Activated B cell treated with CpG ODN at 0.5 μM for 24 hours (primary cell): ENCODE measurements around the gene PA2G4. TPM values are rescaled to one million over a fixed set of nuclear protein-coding genes. Genes with fewer than 3 reads are reported as not detected.

ENCODE experiments used
- ATAC-seq: fragments of 200-7000 bp; cut with Tn5 transposase; one replicate; pipeline ENCODE4 v1.10.0; 2021; ENCODE audit warnings: low read depth, mild to moderate bottlenecking, moderate library complexity
- CTCF ChIA-PET: fragments of 350-600 bp; sonication (Branson Sonifier 250); formaldehyde crosslinking; loops from one replicate; lab custom pipeline; 2021; ENCODE audit warnings: antibody characterized with exemption; lab: Charles Lee
- POLR2A ChIA-PET: fragments of 350-600 bp; sonication (Branson Sonifier 250); formaldehyde crosslinking; loops from one replicate; lab custom pipeline; 2021; ENCODE audit warnings: antibody characterized with exemption; lab: Charles Lee
- DNase-seq: peaks from one replicate; pipeline ENCODE4 v3.0.0; 2022
- H3K27ac Mint-ChIP-seq: one replicate; pipeline ENCODE4 v1.8.0; 2020; ENCODE audit warnings: mixed read lengths
- H3K27me3 Mint-ChIP-seq: one replicate; pipeline ENCODE4 v1.8.0; 2021; ENCODE audit warnings: mixed read lengths
- H3K36me3 Mint-ChIP-seq: one replicate; pipeline ENCODE4 v1.8.0; 2021; ENCODE audit warnings: low read depth, mixed read lengths
- H3K4me1 Mint-ChIP-seq: one replicate; pipeline ENCODE4 v1.8.0; 2021; ENCODE audit warnings: mixed read lengths
- H3K4me3 Mint-ChIP-seq: one replicate; pipeline ENCODE4 v1.8.0; 2020; ENCODE audit warnings: mild to moderate bottlenecking, mixed read lengths
- H3K9me3 Mint-ChIP-seq: one replicate; pipeline ENCODE4 v1.8.0; 2020; ENCODE audit warnings: mixed read lengths
- CTCF ChIP-seq: fragments of 200-600 bp; IDR thresholded peaks from one replicate; pipeline ENCODE4 v1.8.0; 2022; ENCODE audit warnings: antibody characterized with exemption, mild to moderate bottlenecking
- intact Hi-C: fragments of 100-400 bp; cut with micrococcal nuclease; formaldehyde crosslinking; loops from one replicate; pipeline ENCODE4 v1.15.1; 2024
- total RNA-seq: library from RNA; stranded (reverse); gene quantifications from 2 replicates; pipeline ENCODE4 v1.2.3, GENCODE V29; 2022

The PA2G4 gene
- total RNA-seq, 1 donor from 2014 or later = 137 TPM

- ATAC-seq = no peak
- H3K4me3 Mint-ChIP-seq = peak overlapping the region; percentile 98
- TF ChIP-seq CTCF = no peak
- peaks cover 33% of the 10 kb centered on the region for H3K4me1 Mint-ChIP-seq
- no peak for DNase-seq
- ChIA-PET POLR2A (interaction anchor here (0.7 to 3.4 kb wide), 31 partner anchors 9 to 533 kb away, joined by 3 to 112 read pairs (median 6); partner anchors contain the start of genes CD63, CNPY2, DNAJC14 and ERBB3), CTCF (interaction anchor here (0.7 to 2.4 kb wide), 6 partner anchors 8 to 177 kb away, joined by 3 to 10 read pairs (median 4); partner anchors contain the start of genes RNF41 and ZC3H10)
- no peaks in the 10 kb centered on the region for H3K27me3 Mint-ChIP-seq
- intact Hi-C loops = loop anchor here (1.0 to 5.0 kb wide), 12 partner anchors 13 to 584 kb away; partner anchors contain the start of genes DNAJC14, ESYT1, MYL6B and PTGES3
- peak overlapping the region; percentile 93 for H3K27ac Mint-ChIP-seq
- no peaks in the 10 kb centered on the region for H3K9me3 Mint-ChIP-seq
- peaks cover 38% of the 10 kb centered on the region for H3K36me3 Mint-ChIP-seq
Measured at GRCh38 chr12:56103823-56104108, 593 bp upstream of the PA2G4 start.

DNA sequence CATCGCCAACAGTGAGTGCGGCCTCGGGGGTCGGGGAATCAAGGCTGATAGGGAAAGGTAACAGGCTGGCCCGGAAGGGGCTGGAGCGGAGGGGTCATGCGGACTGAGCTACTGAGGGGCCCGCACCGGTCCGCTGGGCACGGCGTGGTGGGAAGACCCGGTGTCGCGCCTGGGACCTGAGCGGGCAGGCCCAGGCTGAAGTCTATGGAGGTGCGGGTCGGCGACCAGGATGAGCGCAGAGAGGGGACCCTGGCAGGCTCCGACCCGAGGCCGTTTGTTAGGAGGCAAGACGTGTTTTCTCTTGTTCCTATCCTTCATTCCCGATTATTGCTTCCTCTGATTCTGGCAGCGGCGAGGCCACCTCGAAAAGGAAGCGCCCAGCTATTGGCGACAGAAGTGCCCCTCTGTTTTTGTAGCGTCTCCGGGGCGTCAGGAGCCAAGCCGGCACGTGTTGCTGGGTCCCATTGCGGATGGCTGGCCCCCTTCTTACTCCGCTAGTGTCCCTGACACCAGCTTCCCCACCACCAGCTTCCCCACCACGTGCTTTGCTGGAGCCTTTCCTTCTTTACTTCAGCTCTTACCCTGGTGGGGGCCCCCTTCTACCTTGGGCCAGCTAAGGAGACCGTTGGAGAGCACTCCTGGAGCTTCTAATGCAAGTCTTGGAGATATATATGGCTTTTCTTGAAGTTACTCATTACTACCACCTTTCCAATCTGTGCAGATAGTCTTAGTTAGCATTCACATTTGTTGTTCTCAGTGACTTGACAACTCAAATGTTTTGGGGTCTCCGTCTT lies 653 bp downstream of the PA2G4 start:
- ChIA-PET CTCF (interaction anchor here (1.2 to 2.4 kb wide), 5 partner anchors 9 to 179 kb away, joined by 3 to 10 read pairs (median 4); partner anchors contain the start of gene ZC3H10), POLR2A (interaction anchor here (0.6 to 3.4 kb wide), 24 partner anchors 8 to 376 kb away, joined by 3 to 112 read pairs (median 8); partner anchors contain the start of genes CD63, CNPY2, DNAJC14 and ERBB3)
- peak overlapping the region; percentile 93 for H3K27ac Mint-ChIP-seq
- ATAC-seq (peak; percentile 4), DNase-seq (no peak)
- intact Hi-C loops = loop anchor here (1.0 to 5.0 kb wide), 12 partner anchors 11 to 582 kb away; partner anchors contain the start of genes DNAJC14, ESYT1, MYL6B and PTGES3
- no peak for TF ChIP-seq CTCF
- H3K4me1 Mint-ChIP-seq = peaks cover 33% of the 10 kb centered on the region
- H3K27me3 Mint-ChIP-seq = no peaks in the 10 kb centered on the region
- peak overlapping the region; percentile 98 for H3K4me3 Mint-ChIP-seq
- H3K9me3 Mint-ChIP-seq = no peaks in the 10 kb centered on the region
- H3K36me3 Mint-ChIP-seq = peaks cover 49% of the 10 kb centered on the region

DNA sequence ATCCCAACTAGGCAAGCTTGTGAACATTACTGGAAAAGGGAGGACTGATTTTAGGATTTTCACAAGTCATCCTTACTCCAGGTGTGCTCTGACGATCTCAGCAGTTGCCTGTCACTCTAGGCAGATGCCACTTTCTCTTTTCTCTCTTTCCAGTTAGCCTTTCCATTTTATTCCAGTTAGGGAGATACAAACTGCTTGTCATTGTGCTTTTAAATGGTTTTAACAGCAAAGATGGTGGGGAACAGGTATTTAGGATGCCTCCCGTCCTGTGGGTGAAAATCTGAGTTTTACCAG lies 1.2 kb downstream of the PA2G4 start:
- ATAC-seq (no peak), DNase-seq (no peak)
- POLR2A ChIA-PET = interaction anchor here (0.6 to 3.4 kb wide), 9 partner anchors 7 to 211 kb away, joined by 3 to 112 read pairs (median 10); partner anchors contain the start of genes ERBB3, ESYT1, MYL6 and MYL6B
- H3K36me3 Mint-ChIP-seq = peaks cover 54% of the 10 kb centered on the region
- peak overlapping the region; percentile 98 for H3K4me3 Mint-ChIP-seq
- H3K9me3 Mint-ChIP-seq = no peaks in the 10 kb centered on the region
- no peaks in the 10 kb centered on the region for H3K27me3 Mint-ChIP-seq
- H3K4me1 Mint-ChIP-seq = peaks cover 33% of the 10 kb centered on the region
- CTCF ChIA-PET = interaction anchor here (1.6 to 2.4 kb wide), 2 partner anchors 13 to 14 kb away, joined by 4 to 10 read pairs; partner anchors contain the start of gene ZC3H10
- intact Hi-C loops = loop anchor here (2.0 kb wide), 2 partner anchors 277 to 367 kb away; partner anchors contain the start of gene DNAJC14
- TF ChIP-seq CTCF = no peak
- H3K27ac Mint-ChIP-seq = peak overlapping the region; percentile 93

- TF ChIP-seq CTCF = no peak
- ATAC-seq = no peak
- Mint-ChIP-seq H3K36me3 (peaks cover 70% of the 10 kb centered on the region), H3K9me3 (no peaks in the 10 kb centered on the region), H3K4me3 (no peak overlapping the region), H3K27ac (no peak overlapping the region), H3K27me3 (no peaks in the 10 kb centered on the region), H3K4me1 (peaks cover 33% of the 10 kb centered on the region)
- ChIA-PET POLR2A (interaction anchor here (2.4 kb wide), 1 partner anchor 9 kb away, joined by 12 read pairs; the partner anchor contains the start of gene RPL41), CTCF (no interaction called here)
- DNase-seq = no peak
- intact Hi-C loops = no loop called here
Measured at GRCh38 chr12:56107242-56107641, 2.9 kb downstream of the PA2G4 start.

- no peak for DNase-seq
- Mint-ChIP-seq H3K4me3 (no peak overlapping the region), H3K4me1 (peaks cover 14% of the 10 kb centered on the region), H3K27me3 (no peaks in the 10 kb centered on the region), H3K36me3 (peaks cover 75% of the 10 kb centered on the region), H3K27ac (no peak overlapping the region), H3K9me3 (no peaks in the 10 kb centered on the region)
- CTCF ChIA-PET = interaction anchor here (1.3 to 1.6 kb wide), 2 partner anchors 16 to 79 kb away, joined by 3 to 4 read pairs; partner anchors contain the start of gene SMARCC2
- TF ChIP-seq CTCF = no peak
- no peak for ATAC-seq
- intact Hi-C loops = no loop called here
- POLR2A ChIA-PET = interaction anchor here (1.5 kb wide), 1 partner anchor 48 kb away, joined by 4 read pairs; the partner anchor contains the start of gene MYL6
Measured at GRCh38 chr12:56110571-56110970, 6.2 kb downstream of the PA2G4 start.
